Measurements from ENCODE around the gene JARID2.

DNA sequence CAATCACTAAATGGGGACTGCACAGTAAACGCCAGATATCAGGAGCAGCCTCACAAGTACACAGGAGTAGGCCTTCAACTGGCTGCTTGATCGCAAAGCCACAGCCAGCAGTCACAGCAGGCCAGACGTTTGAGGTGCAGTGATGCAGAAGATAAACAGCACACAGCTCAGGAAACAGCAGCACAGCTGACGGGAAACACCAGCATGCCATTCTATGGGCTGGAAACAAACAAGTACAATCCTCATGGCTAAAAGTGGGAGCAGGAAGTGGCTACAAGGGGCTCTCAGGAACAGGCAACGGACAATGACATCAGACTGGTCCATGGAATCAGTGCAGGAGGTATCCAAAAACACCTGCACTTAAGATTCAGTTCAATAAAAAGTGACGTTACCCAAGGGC is 305.9 kb downstream of the JARID2 start:
- TF ChIP-seq TAF1 (IDR thresholded peaks at IDR 0.05; ENCODE audit: low read depth, low read length) (no peak), POLR2AphosphoS5 (IDR thresholded peaks at IDR 0.05; ENCODE audit: low read depth, low read length) (no peak), POLR2A (IDR thresholded peaks at IDR 0.05; ENCODE audit: low read depth, low read length) (no peak)
